ENCODE results near the gene CCNC.

- TF ChIP-seq MAX (IDR thresholded peaks at IDR 0.05) (no peak), REST (IDR thresholded peaks at IDR 0.05; ENCODE audit: low read depth) (no peak), YY1 (IDR thresholded peaks at IDR 0.05; ENCODE audit: low read depth) (no peak), RAD21 (IDR thresholded peaks at IDR 0.05; ENCODE audit: low read depth) (no peak), TEAD4 (IDR thresholded peaks at IDR 0.05) (no peak), FOXM1 (IDR thresholded peaks at IDR 0.05; ENCODE audit: borderline replicate concordance, low read depth) (no peak), EGR1 (IDR thresholded peaks at IDR 0.05) (no peak), CEBPB (IDR thresholded peaks at IDR 0.05) (no peak), TCF12 (IDR thresholded peaks at IDR 0.05; ENCODE audit: low read depth) (no peak)
These were observed 9.4 kb downstream of the CCNC start for GRCh38 chr6:99559057-99559456.
